Stimulated activated CD4-positive, alpha-beta T cell treated with anti-CD3 and anti-CD28 coated beads, Interleukin-12 subunit alpha, Interleukin-12 subunit beta, amount 100 ng/mL, for 24 hours (primary cell): ENCODE measurements around the gene PALM.
A peak's percentile ranks its signal among the peaks of the same experiment; 100 is the strongest.
"Not testable (repeated sequence)": the region's sequence is repeated elsewhere in the genome, so short reads cannot be mapped to it uniquely, and the experiment has no call there.

Source experiments
- DNase-seq, 2 experiments: peaks; one replicate each; pipeline ENCODE4 v3.0.0-alpha.2; 2020; ENCODE audit warnings: low read depth in 2 of 2

PALM gene

GRCh38 chr19:732148-733069 lies 23.7 kb downstream of the PALM start:
- DNase-seq: no peak

GRCh38 chr19:734716-735115 lies 26.0 kb downstream of the PALM start:
- no peak for DNase-seq

- no peak for DNase-seq
Measured at GRCh38 chr19:736125-736524, 27.4 kb downstream of the PALM start.

- DNase-seq: peak; percentile 15 to 53
Measured at GRCh38 chr19:737591-738093, 28.9 kb downstream of the PALM start.

GRCh38 chr19:738509-739128 lies 29.9 kb downstream of the PALM start:
- no peak for DNase-seq

GRCh38 chr19:739998-740715 lies 31.4 kb downstream of the PALM start:
- DNase-seq: no peak

GRCh38 chr19:740816-741505 lies 32.2 kb downstream of the PALM start:
- not testable (repeated sequence) for DNase-seq

GRCh38 chr19:741506-742131 lies 32.9 kb downstream of the PALM start:
- DNase-seq: no peak

- no peak for DNase-seq
Measured at GRCh38 chr19:742540-743075, 33.9 kb downstream of the PALM start.

GRCh38 chr19:743168-743687 lies 34.5 kb downstream of the PALM start:
- no peak for DNase-seq

- DNase-seq: not testable (repeated sequence)
Measured at GRCh38 chr19:745138-745537, 36.4 kb downstream of the PALM start.

GRCh38 chr19:746208-746819 lies 37.6 kb downstream of the PALM start:
- DNase-seq: no peak

- no peak for DNase-seq
Measured at GRCh38 chr19:746956-747355, 38.2 kb downstream of the PALM start.

- no peak for DNase-seq
Measured at GRCh38 chr19:747432-748273, 38.9 kb downstream of the PALM start.

GRCh38 chr19:748274-748598 lies 39.5 kb downstream of the PALM start:
- no peak for DNase-seq

- no peak for DNase-seq
Measured at GRCh38 chr19:749811-750210, 41.1 kb downstream of the PALM start.

GRCh38 chr19:750640-751423 lies 42.1 kb downstream of the PALM start, which contains the start of gene MISP:
Gene MISP, plus strand, starts transcription at chr19:751112. Its CDS starts 5,835 bp downstream, at chr19:756947.
- DNase-seq: no peak

- DNase-seq: no peak
Measured at GRCh38 chr19:751501-752341, 43.0 kb downstream of the PALM start.
